CD14-positive monocyte (primary cell): ENCODE data around the gene COL25A1. TPM values are rescaled to one million over a fixed set of nuclear protein-coding genes. Genes with fewer than 3 reads are reported as not detected.

Source experiments
- DNase-seq, 3 donors: peaks; one replicate each; pipeline ENCODE4 v3.0.0-alpha.2; 2011 to 2022
- H2AFZ ChIP-seq: 2 replicates; pipeline ENCODE4 v1.6.0; 2012; ENCODE audit warnings: mild to moderate bottlenecking, low read depth, low read length, inconsistent platforms; ENCODE audit not compliant: insufficient read depth, poor library complexity, severe bottlenecking
- H3K27ac ChIP-seq, 2 donors: 1 replicate in 1 of 2; 2 replicates in 1 of 2; pipeline ENCODE4 v1.5.1; 2012 to 2013; ENCODE audit warnings: low read length in 2 of 2, control low read depth in 1 of 2, inconsistent platforms in 1 of 2, low read depth in 1 of 2, mild to moderate bottlenecking in 1 of 2
- H3K27me3 ChIP-seq, 2 donors: one replicate each; pipeline versions ENCODE4 v1.6.0 to v1.6.1; 2011 to 2013; ENCODE audit warnings: low read length in 2 of 2; ENCODE audit not compliant: control insufficient read depth in 2 of 2, insufficient read depth in 2 of 2
- H3K36me3 ChIP-seq, 2 donors: replicated peaks in 1 of 2; 1 replicate in 1 of 2; 2 replicates in 1 of 2; pipeline versions ENCODE4 v1.5.1 to v1.6.1; 2012 to 2013; ENCODE audit warnings: low read length in 2 of 2, control low read depth in 1 of 2, inconsistent platforms in 1 of 2, mild to moderate bottlenecking in 1 of 2; ENCODE audit not compliant: insufficient read depth in 2 of 2, control insufficient read depth in 1 of 2
- H3K4me1 ChIP-seq, 2 donors: 1 replicate in 1 of 2; 2 replicates in 1 of 2; pipeline versions ENCODE4 v1.5.1 to v1.6.1; 2012 to 2013; ENCODE audit warnings: low read length in 2 of 2, control low read depth in 1 of 2, inconsistent platforms in 1 of 2, mild to moderate bottlenecking in 1 of 2, moderate library complexity in 1 of 2; ENCODE audit not compliant: insufficient read depth in 2 of 2, control insufficient read depth in 1 of 2
- H3K4me2 ChIP-seq: replicated peaks from 2 replicates; pipeline ENCODE3; 2012; ENCODE audit warnings: low read length, moderate library complexity, mild to moderate bottlenecking; ENCODE audit not compliant: poor library complexity, severe bottlenecking; ENCODE audit errors: extremely low read depth
- H3K4me3 ChIP-seq, 3 experiments: fragments of 200-600 bp in 1 of 3; sonication (generic) in 1 of 3; replicated peaks in 1 of 3; 1 replicate in 2 of 3; 2 replicates in 1 of 3; pipeline ENCODE4 v1.5.1; 2011 to 2013; ENCODE audit warnings: low read length in 3 of 3, mild to moderate bottlenecking in 3 of 3, control low read depth in 2 of 3, low read depth in 2 of 3, inconsistent platforms in 1 of 3, moderate library complexity in 1 of 3
- H3K79me2 ChIP-seq: 2 replicates; pipeline ENCODE4 v1.6.0; 2012; ENCODE audit warnings: mild to moderate bottlenecking, control low read depth, inconsistent platforms, low read length, moderate library complexity; ENCODE audit not compliant: insufficient read depth
- H3K9ac ChIP-seq: 2 replicates; pipeline ENCODE4 v1.6.0; 2017; ENCODE audit warnings: low read length, mild to moderate bottlenecking; ENCODE audit not compliant: insufficient read depth, poor library complexity, severe bottlenecking
- H3K9me3 ChIP-seq, 2 donors: replicated peaks in 1 of 2; 1 replicate in 1 of 2; 2 replicates in 1 of 2; pipeline versions ENCODE4 v1.5.1 to v1.6.1; 2012 to 2013; ENCODE audit warnings: low read length in 2 of 2, control low read depth in 1 of 2; ENCODE audit not compliant: control insufficient read depth in 1 of 2, insufficient read depth in 1 of 2
- H4K20me1 ChIP-seq: 2 replicates; pipeline ENCODE4 v1.6.0; 2012; ENCODE audit warnings: mild to moderate bottlenecking, low read length, control low read depth, moderate library complexity; ENCODE audit not compliant: insufficient read depth
- H3K27ac Mint-ChIP-seq, 7 donors: one replicate each; pipeline ENCODE4 v1.8.0; 2020; ENCODE audit warnings: mild to moderate bottlenecking in 7 of 7, mixed read lengths in 7 of 7, moderate library complexity in 6 of 7, inconsistent platforms in 2 of 7
- H3K27me3 Mint-ChIP-seq, 3 donors: one replicate each; pipeline ENCODE4 v1.8.0; 2021 to 2022; ENCODE audit warnings: low read depth in 3 of 3, mild to moderate bottlenecking in 3 of 3, mixed read lengths in 3 of 3, moderate library complexity in 3 of 3, inconsistent platforms in 1 of 3
- H3K36me3 Mint-ChIP-seq, 2 donors: one replicate each; pipeline ENCODE4 v1.8.0; 2020; ENCODE audit warnings: mixed read lengths in 2 of 2, inconsistent platforms in 1 of 2, mild to moderate bottlenecking in 1 of 2
- H3K4me1 Mint-ChIP-seq: one replicate; pipeline ENCODE4 v1.8.0; 2020; ENCODE audit warnings: mild to moderate bottlenecking, mixed read lengths
- H3K4me3 Mint-ChIP-seq, 2 donors: one replicate each; pipeline ENCODE4 v1.8.0; 2020; ENCODE audit warnings: mild to moderate bottlenecking in 2 of 2, mixed read lengths in 2 of 2, moderate library complexity in 1 of 2
- H3K9me3 Mint-ChIP-seq, 7 donors: one replicate each; pipeline ENCODE4 v1.8.0; 2020 to 2022; ENCODE audit warnings: mixed read lengths in 7 of 7, mild to moderate bottlenecking in 6 of 7, moderate library complexity in 6 of 7, inconsistent platforms in 2 of 7
- WGBS: methylation state at CpG from one replicate; pipeline ENCODE4 v1.1.5; 2013; ENCODE audit warnings: missing lambda C conversion rate; ENCODE audit not compliant: insufficient coverage; 5-methylcytosine and 5-hydroxymethylcytosine counted together
- intact Hi-C, 2 donors: fragments of 100-400 bp; cut with micrococcal nuclease; formaldehyde crosslinking; loops; one replicate each; pipeline versions ENCODE4 v1.15.0 to v1.15.1; 2023
- polyA plus RNA-seq, 3 donors: library from polyadenylated mRNA; depleted of rRNA in 1 of 3; unstranded in 2 of 3; stranded (reverse) in 1 of 3; fragments of 300-500 nt in 2 of 3; fragments of >200 nt in 1 of 3; fragmentation: Illumina TruSeq in 2 of 3; gene quantifications; 1 replicate in 2 of 3; 2 replicates in 1 of 3; pipeline ENCODE4 v1.2.3, GENCODE V29; 2012 to 2021
- TF ChIP-seq, protein P1 (sequence below): fragments of 200-600 bp; IDR thresholded peaks from one replicate; pipeline ENCODE4 v1.8.0; 2022; ENCODE audit warnings: antibody characterized with exemption, mild to moderate bottlenecking

The COL25A1 gene
- polyA plus RNA-seq, 3 donors: not detected

- H3K27me3 ChIP-seq: no peaks in the 10 kb centered on the region
- TF ChIP-seq, protein P1, sequence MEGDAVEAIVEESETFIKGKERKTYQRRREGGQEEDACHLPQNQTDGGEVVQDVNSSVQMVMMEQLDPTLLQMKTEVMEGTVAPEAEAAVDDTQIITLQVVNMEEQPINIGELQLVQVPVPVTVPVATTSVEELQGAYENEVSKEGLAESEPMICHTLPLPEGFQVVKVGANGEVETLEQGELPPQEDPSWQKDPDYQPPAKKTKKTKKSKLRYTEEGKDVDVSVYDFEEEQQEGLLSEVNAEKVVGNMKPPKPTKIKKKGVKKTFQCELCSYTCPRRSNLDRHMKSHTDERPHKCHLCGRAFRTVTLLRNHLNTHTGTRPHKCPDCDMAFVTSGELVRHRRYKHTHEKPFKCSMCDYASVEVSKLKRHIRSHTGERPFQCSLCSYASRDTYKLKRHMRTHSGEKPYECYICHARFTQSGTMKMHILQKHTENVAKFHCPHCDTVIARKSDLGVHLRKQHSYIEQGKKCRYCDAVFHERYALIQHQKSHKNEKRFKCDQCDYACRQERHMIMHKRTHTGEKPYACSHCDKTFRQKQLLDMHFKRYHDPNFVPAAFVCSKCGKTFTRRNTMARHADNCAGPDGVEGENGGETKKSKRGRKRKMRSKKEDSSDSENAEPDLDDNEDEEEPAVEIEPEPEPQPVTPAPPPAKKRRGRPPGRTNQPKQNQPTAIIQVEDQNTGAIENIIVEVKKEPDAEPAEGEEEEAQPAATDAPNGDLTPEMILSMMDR: no peak
- no peaks in the 10 kb centered on the region for H3K36me3 ChIP-seq
- intact Hi-C loops: no loop called here
- H3K4me1 Mint-ChIP-seq: no peaks in the 10 kb centered on the region
- H3K9me3 Mint-ChIP-seq: peaks cover 0 to 3% (median 0%) of the 10 kb centered on the region in 7 donors
- H3K9ac ChIP-seq: no peak overlapping the region
- no peak overlapping the region for H3K4me2 ChIP-seq
- H3K4me1 ChIP-seq: no peaks in the 10 kb centered on the region
- no peak overlapping the region for H3K4me3 ChIP-seq
- no peak overlapping the region for H3K27ac Mint-ChIP-seq
- DNase-seq: no peak
- H4K20me1 ChIP-seq: no peaks in the 10 kb centered on the region
- no CpG with 5 or more reads among the region's 1 CpG for WGBS
- no peaks in the 10 kb centered on the region for H3K36me3 Mint-ChIP-seq
- no peak overlapping the region for H3K4me3 Mint-ChIP-seq
- H3K27me3 Mint-ChIP-seq: no peaks in the 10 kb centered on the region
- no peaks in the 10 kb centered on the region for H3K9me3 ChIP-seq
- H2AFZ ChIP-seq: no peak overlapping the region
- no peaks in the 10 kb centered on the region for H3K79me2 ChIP-seq
- H3K27ac ChIP-seq: no peak overlapping the region
These were observed 68.9 kb downstream of the COL25A1 start for GRCh38 chr4:109233570-109233969.

DNA sequence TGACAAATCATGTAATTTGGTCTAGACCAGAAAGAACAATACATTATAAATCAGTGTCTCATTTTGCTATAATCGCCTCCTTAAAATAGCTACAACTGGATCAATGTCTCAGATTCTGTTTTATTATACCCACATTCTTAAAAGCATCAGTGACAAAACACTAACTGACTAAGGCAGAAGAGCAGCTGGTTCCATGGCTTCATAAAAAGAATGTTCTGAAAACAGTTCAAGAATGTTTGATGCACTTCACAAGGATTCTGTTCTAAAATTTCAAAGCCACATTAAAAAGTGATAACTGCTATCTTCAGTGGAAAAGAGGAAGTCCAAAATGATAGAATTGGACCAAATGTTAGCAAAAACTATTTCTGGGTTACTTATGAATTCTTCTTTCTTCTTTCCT is 69.8 kb downstream of the COL25A1 start:
- H3K4me3 Mint-ChIP-seq: no peak overlapping the region
- Histone ChIP-seq H3K27me3 (no peaks in the 10 kb centered on the region), H2AFZ (no peak overlapping the region), H3K4me3 (no peak overlapping the region), H3K4me1 (no peaks in the 10 kb centered on the region), H4K20me1 (no peaks in the 10 kb centered on the region), H3K27ac (no peak overlapping the region), H3K9ac (no peak overlapping the region), H3K79me2 (no peaks in the 10 kb centered on the region), H3K4me2 (no peak overlapping the region), H3K36me3 (no peaks in the 10 kb centered on the region), H3K9me3 (no peaks in the 10 kb centered on the region)
- DNase-seq: no peak
- TF ChIP-seq, protein P1: no peak
- intact Hi-C loops: no loop called here
- no peaks in the 10 kb centered on the region for H3K27me3 Mint-ChIP-seq
- H3K9me3 Mint-ChIP-seq: peaks cover 0 to 3% (median 0%) of the 10 kb centered on the region in 7 donors
- WGBS: 86% methylated on average over 1 of the region's 1 CpG
- H3K4me1 Mint-ChIP-seq: no peaks in the 10 kb centered on the region
- no peak overlapping the region for H3K27ac Mint-ChIP-seq
- H3K36me3 Mint-ChIP-seq: no peaks in the 10 kb centered on the region
